Lower leg skin (tissue), 3 donors: ENCODE data around the gene CDHR3.

ENCODE experiments used
- CTCF ChIP-seq, 3 donors: fragments of 450-650 bp; IDR thresholded peaks; one replicate each; pipeline ENCODE4 v1.5.1; 2016; ENCODE audit warnings: antibody characterized with exemption in 3 of 3, mild to moderate bottlenecking in 3 of 3, moderate library complexity in 2 of 3
- POLR2A ChIP-seq, 2 donors: fragments of 450-650 bp; IDR thresholded peaks; one replicate each; pipeline ENCODE4 v1.6.1; 2016 to 2017; ENCODE audit warnings: antibody characterized with exemption in 2 of 2, mild to moderate bottlenecking in 1 of 2, moderate library complexity in 1 of 2

DNA sequence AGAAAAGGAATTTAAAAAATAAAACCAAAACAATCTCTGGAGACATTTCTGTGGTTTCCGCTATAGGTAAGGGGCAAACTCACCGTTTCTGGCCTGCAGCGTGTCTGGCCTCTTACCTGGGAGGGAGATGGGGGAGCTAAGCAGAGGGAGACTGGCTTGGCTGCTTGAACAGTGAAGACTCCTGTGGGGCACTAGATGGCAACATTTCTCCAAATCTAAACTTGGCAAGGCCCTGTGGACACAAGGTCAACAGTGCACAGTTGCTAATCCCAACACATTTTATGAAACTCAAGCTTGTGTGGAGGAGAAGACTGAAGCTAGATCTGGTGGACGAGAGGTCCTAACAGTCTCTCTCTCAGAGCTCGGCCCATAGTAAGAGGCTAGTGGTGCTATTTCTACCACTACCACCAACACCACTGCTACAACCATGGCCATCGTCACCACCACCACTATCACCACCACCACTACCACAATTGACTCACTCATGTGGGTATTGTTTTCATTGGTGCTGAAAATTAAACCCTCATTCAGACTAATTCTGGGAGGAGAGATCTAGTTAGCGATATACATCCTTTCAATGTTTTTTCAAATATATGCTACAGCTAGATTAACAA lies 28.4 kb upstream of the CDHR3 start:
- TF ChIP-seq CTCF (IDR thresholded peaks at IDR 0.05) (no peak), POLR2A (IDR thresholded peaks at IDR 0.05) (no peak)
